Astrocyte (in vitro differentiated cells and primary cell): ENCODE measurements around the gene KLHL22. TPM values are rescaled to one million over a fixed set of nuclear protein-coding genes. Genes with fewer than 3 reads are reported as not detected.

ENCODE experiments used
- DNase-seq: peaks from one replicate; pipeline ENCODE4 v3.0.0-alpha.2; 2010; ENCODE audit warnings: low read depth
- FAIRE-seq: peaks from 2 replicates; lab custom pipeline; 2011; peaks lifted over from hg19 to GRCh38; lab: Jason Lieb, UNC
- H2AFZ ChIP-seq: 2 replicates; pipeline ENCODE4 v1.6.0; 2012; ENCODE audit warnings: low read depth, low read length, inconsistent platforms
- H3K27ac ChIP-seq: 2 replicates; pipeline ENCODE4 v1.5.1; 2011; ENCODE audit warnings: low read depth, low read length, inconsistent platforms
- H3K27me3 ChIP-seq: 2 replicates; pipeline ENCODE4 v1.6.0; 2011; ENCODE audit warnings: low read length, inconsistent platforms; ENCODE audit not compliant: insufficient read depth
- H3K36me3 ChIP-seq: 2 replicates; pipeline ENCODE4 v1.5.1; 2011; ENCODE audit warnings: low read length, inconsistent platforms; ENCODE audit not compliant: insufficient read depth
- H3K4me1 ChIP-seq: 2 replicates; pipeline ENCODE4 v1.5.1; 2011; ENCODE audit warnings: low read length, inconsistent platforms; ENCODE audit not compliant: insufficient read depth
- H3K4me2 ChIP-seq: 2 replicates; pipeline ENCODE4 v1.6.0; 2012; ENCODE audit warnings: low read length, inconsistent platforms
- H3K4me3 ChIP-seq: 2 replicates; pipeline ENCODE4 v1.5.1; 2011; ENCODE audit warnings: low read depth, mild to moderate bottlenecking, low read length, inconsistent platforms; ENCODE audit not compliant: insufficient read depth
- H3K79me2 ChIP-seq: 2 replicates; pipeline ENCODE4 v1.6.0; 2012; ENCODE audit warnings: mild to moderate bottlenecking, low read length, inconsistent platforms; ENCODE audit not compliant: insufficient read depth
- H3K9ac ChIP-seq: 2 replicates; pipeline ENCODE4 v1.6.0; 2012; ENCODE audit warnings: mild to moderate bottlenecking, low read length, inconsistent platforms
- H3K9me3 ChIP-seq: 2 replicates; pipeline ENCODE4 v1.5.1; 2012; ENCODE audit warnings: low read depth, mild to moderate bottlenecking, low read length, inconsistent platforms; ENCODE audit not compliant: insufficient read depth
- H4K20me1 ChIP-seq: 2 replicates; pipeline ENCODE4 v1.6.0; 2012; ENCODE audit warnings: low read length, inconsistent platforms; ENCODE audit not compliant: insufficient read depth
- H3K27ac Mint-ChIP-seq: one replicate; pipeline ENCODE4 v1.8.0; 2021; ENCODE audit warnings: mild to moderate bottlenecking, mixed read lengths; ENCODE audit not compliant: unreplicated experiment
- H3K27me3 Mint-ChIP-seq: one replicate; pipeline ENCODE4 v1.8.0; 2021; ENCODE audit warnings: low read depth, mixed read lengths; ENCODE audit not compliant: unreplicated experiment
- H3K36me3 Mint-ChIP-seq: one replicate; pipeline ENCODE4 v1.8.0; 2021; ENCODE audit warnings: low read depth, mixed read lengths; ENCODE audit not compliant: unreplicated experiment
- H3K4me1 Mint-ChIP-seq: one replicate; pipeline ENCODE4 v1.8.0; 2021; ENCODE audit warnings: low read depth, mixed read lengths; ENCODE audit not compliant: unreplicated experiment
- H3K4me3 Mint-ChIP-seq: one replicate; pipeline ENCODE4 v1.8.0; 2021; ENCODE audit warnings: mild to moderate bottlenecking, moderate library complexity, mixed read lengths; ENCODE audit not compliant: unreplicated experiment
- H3K9me3 Mint-ChIP-seq: one replicate; pipeline ENCODE4 v1.8.0; 2021; ENCODE audit warnings: mild to moderate bottlenecking, mixed read lengths; ENCODE audit not compliant: unreplicated experiment
- CTCF ChIP-seq: IDR thresholded peaks from 2 replicates; pipeline ENCODE4 v1.5.1; 2011; ENCODE audit warnings: low read depth, mild to moderate bottlenecking, inconsistent platforms, low read length, moderate library complexity; ENCODE audit not compliant: insufficient read depth
- EZH2 ChIP-seq: IDR thresholded peaks from 2 replicates; pipeline ENCODE4 v1.6.1; 2012; ENCODE audit warnings: mild to moderate bottlenecking, low read length, inconsistent platforms; ENCODE audit not compliant: insufficient read depth
- total RNA-seq: library from RNA; stranded (reverse); gene quantifications from 2 replicates; pipeline ENCODE4 v1.2.1, GENCODE V29; 2021

Gene KLHL22
- total RNA-seq, 1 donor from 2014 or later = 14.0 TPM

GRCh38 chr22:20464912-20465758, 30.5 kb downstream of the KLHL22 start:
- no peaks in the 10 kb centered on the region for H3K27me3 Mint-ChIP-seq
- no peak overlapping the region for H3K4me3 Mint-ChIP-seq
- H3K4me1 Mint-ChIP-seq = no peaks in the 10 kb centered on the region
- Histone ChIP-seq H3K79me2 (no peaks in the 10 kb centered on the region), H3K36me3 (peaks cover 6% of the 10 kb centered on the region), H4K20me1 (peaks cover 4% of the 10 kb centered on the region), H3K27me3 (no peaks in the 10 kb centered on the region), H3K9me3 (no peaks in the 10 kb centered on the region), H3K4me1 (no peaks in the 10 kb centered on the region), H3K4me3 (no peak overlapping the region), H3K9ac (no peak overlapping the region), H2AFZ (no peak overlapping the region), H3K27ac (no peak overlapping the region), H3K4me2 (no peak overlapping the region)
- H3K9me3 Mint-ChIP-seq = no peaks in the 10 kb centered on the region
- DNase-seq (no peak), FAIRE-seq (no peak)
- H3K27ac Mint-ChIP-seq = no peak overlapping the region
- peaks cover 19% of the 10 kb centered on the region for H3K36me3 Mint-ChIP-seq
- TF ChIP-seq EZH2 (no peak), CTCF (no peak)

- H3K4me3 Mint-ChIP-seq = no peak overlapping the region
- H3K4me2 ChIP-seq = no peak overlapping the region
- H3K9ac ChIP-seq = no peak overlapping the region
- H3K27me3 Mint-ChIP-seq = no peaks in the 10 kb centered on the region
- H3K79me2 ChIP-seq = no peaks in the 10 kb centered on the region
- H3K4me1 Mint-ChIP-seq = no peaks in the 10 kb centered on the region
- no peak for DNase-seq
- H4K20me1 ChIP-seq = peaks cover 7% of the 10 kb centered on the region
- H3K9me3 ChIP-seq = no peaks in the 10 kb centered on the region
- no peak for FAIRE-seq
- H3K4me1 ChIP-seq = no peaks in the 10 kb centered on the region
- H3K4me3 ChIP-seq = no peak overlapping the region
- H3K27me3 ChIP-seq = no peaks in the 10 kb centered on the region
- no peak overlapping the region for H2AFZ ChIP-seq
- peaks cover 6% of the 10 kb centered on the region for H3K36me3 ChIP-seq
- no peak overlapping the region for H3K27ac Mint-ChIP-seq
- H3K27ac ChIP-seq = no peak overlapping the region
- H3K9me3 Mint-ChIP-seq = no peaks in the 10 kb centered on the region
- TF ChIP-seq CTCF (no peak), EZH2 (no peak)
- H3K36me3 Mint-ChIP-seq = peaks cover 17% of the 10 kb centered on the region
Observed at GRCh38 chr22:20464096-20464614, 31.4 kb downstream of the KLHL22 start.
